Measurements from ENCODE around the gene HAUS7.
A peak's percentile ranks its signal among the peaks of the same experiment; 100 is the strongest.

HAUS7 gene

GRCh38 chrX:153470411-153471363 lies at the start of gene HAUS7:
Gene HAUS7, minus strand, starts transcription at chrX:153470576. Its CDS starts 19 bp downstream, at chrX:153470557.
- peak; percentile 67 to 73 for DNase-seq (ENCODE audit: low read depth in 2 of 2, low spot score in 1 of 2)

- DNase-seq (ENCODE audit: low read depth in 2 of 2, low spot score in 1 of 2) = no peak
Observed at GRCh38 chrX:153519569-153520286, 49.4 kb upstream of the HAUS7 start.

GRCh38 chrX:153517946-153518834 lies 47.8 kb upstream of the HAUS7 start:
- DNase-seq (ENCODE audit: low read depth in 2 of 2, low spot score in 1 of 2) = no peak

GRCh38 chrX:153517423-153517822 lies 47.0 kb upstream of the HAUS7 start, which contains the start of gene ATP2B3:
Gene ATP2B3, plus strand, starts transcription at chrX:153517642. Its CDS starts 18,606 bp downstream, at chrX:153536248.
- no peak for DNase-seq (ENCODE audit: low read depth in 2 of 2, low spot score in 1 of 2)

GRCh38 chrX:153516073-153516472 lies 45.7 kb upstream of the HAUS7 start:
- DNase-seq (ENCODE audit: low read depth in 2 of 2, low spot score in 1 of 2) = no peak

GRCh38 chrX:153515435-153515834 lies 45.1 kb upstream of the HAUS7 start:
- DNase-seq (ENCODE audit: low read depth in 2 of 2, low spot score in 1 of 2) = no peak

- DNase-seq (ENCODE audit: low read depth in 2 of 2, low spot score in 1 of 2) = no peak
Observed at GRCh38 chrX:153514259-153514658, 43.9 kb upstream of the HAUS7 start.

- no peak for DNase-seq (ENCODE audit: low read depth in 2 of 2, low spot score in 1 of 2)
Observed at GRCh38 chrX:153513265-153513664, 42.9 kb upstream of the HAUS7 start.

GRCh38 chrX:153512501-153512893 lies 42.1 kb upstream of the HAUS7 start:
- DNase-seq (ENCODE audit: low read depth in 2 of 2, low spot score in 1 of 2) = no peak

GRCh38 chrX:153511784-153512500 lies 41.6 kb upstream of the HAUS7 start:
- DNase-seq (ENCODE audit: low read depth in 2 of 2, low spot score in 1 of 2) = no peak

GRCh38 chrX:153510383-153510782 lies 40.0 kb upstream of the HAUS7 start:
- DNase-seq (ENCODE audit: low read depth in 2 of 2, low spot score in 1 of 2) = no peak

- no peak for DNase-seq (ENCODE audit: low read depth in 2 of 2, low spot score in 1 of 2)
Observed at GRCh38 chrX:153509592-153509991, 39.2 kb upstream of the HAUS7 start.

GRCh38 chrX:153507484-153508178 lies 37.3 kb upstream of the HAUS7 start:
- peak; percentile 66 to 74 for DNase-seq (ENCODE audit: low read depth in 2 of 2, low spot score in 1 of 2)

- DNase-seq (ENCODE audit: low read depth in 2 of 2, low spot score in 1 of 2) = no peak
Observed at GRCh38 chrX:153505361-153505760, 35.0 kb upstream of the HAUS7 start.

GRCh38 chrX:153504445-153505016 lies 34.2 kb upstream of the HAUS7 start:
- DNase-seq (ENCODE audit: low read depth in 2 of 2, low spot score in 1 of 2) = no peak

GRCh38 chrX:153502796-153503195 lies 32.4 kb upstream of the HAUS7 start:
- DNase-seq (ENCODE audit: low read depth in 2 of 2, low spot score in 1 of 2) = no peak

- DNase-seq (ENCODE audit: low read depth in 2 of 2, low spot score in 1 of 2) = no peak
Observed at GRCh38 chrX:153502131-153502530, 31.8 kb upstream of the HAUS7 start.

- DNase-seq (ENCODE audit: low read depth in 2 of 2, low spot score in 1 of 2) = no peak
Observed at GRCh38 chrX:153501530-153501929, 31.2 kb upstream of the HAUS7 start.

GRCh38 chrX:153500676-153501280 lies 30.4 kb upstream of the HAUS7 start:
- DNase-seq (ENCODE audit: low read depth in 2 of 2, low spot score in 1 of 2) = no peak
